ENCODE data around the gene SEPTIN3.
"Not testable (repeated sequence)": the region's sequence is repeated elsewhere in the genome, so short reads cannot be mapped to it uniquely, and the experiment has no call there.

The SEPTIN3 gene

GRCh38 chr22:41940832-41941765 lies 28.1 kb upstream of the SEPTIN3 start:
- DNase-seq: peak; percentile 42 to 50

DNA sequence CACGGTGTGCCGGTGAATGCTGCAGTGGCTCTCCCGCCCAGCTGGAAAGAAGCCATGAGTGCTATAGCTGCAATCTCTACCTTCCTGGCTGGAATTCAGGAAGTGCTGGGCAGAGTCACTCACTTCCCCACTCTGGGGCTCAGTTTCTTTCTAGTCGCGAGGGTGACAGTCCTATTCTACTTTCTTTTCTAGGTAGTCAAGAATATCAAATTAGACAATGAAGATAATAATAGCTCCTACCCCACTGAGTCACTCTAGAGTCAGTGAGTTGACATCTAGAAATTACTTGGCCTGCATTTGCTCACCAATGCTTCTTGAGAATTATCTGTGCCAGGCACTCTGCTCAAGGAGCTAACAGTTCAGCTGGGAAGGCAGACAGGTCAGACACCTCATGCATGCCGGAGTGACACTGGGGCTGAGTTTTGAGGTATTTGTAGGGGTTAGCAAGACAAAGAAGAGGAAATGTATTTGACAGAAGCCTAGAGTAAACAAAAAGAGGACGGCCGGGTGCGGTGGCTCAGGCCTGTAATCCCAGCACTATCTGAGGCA lies 25.5 kb upstream of the SEPTIN3 start:
- peak in 1 of 2 experiments; percentile 11 for DNase-seq

DNA sequence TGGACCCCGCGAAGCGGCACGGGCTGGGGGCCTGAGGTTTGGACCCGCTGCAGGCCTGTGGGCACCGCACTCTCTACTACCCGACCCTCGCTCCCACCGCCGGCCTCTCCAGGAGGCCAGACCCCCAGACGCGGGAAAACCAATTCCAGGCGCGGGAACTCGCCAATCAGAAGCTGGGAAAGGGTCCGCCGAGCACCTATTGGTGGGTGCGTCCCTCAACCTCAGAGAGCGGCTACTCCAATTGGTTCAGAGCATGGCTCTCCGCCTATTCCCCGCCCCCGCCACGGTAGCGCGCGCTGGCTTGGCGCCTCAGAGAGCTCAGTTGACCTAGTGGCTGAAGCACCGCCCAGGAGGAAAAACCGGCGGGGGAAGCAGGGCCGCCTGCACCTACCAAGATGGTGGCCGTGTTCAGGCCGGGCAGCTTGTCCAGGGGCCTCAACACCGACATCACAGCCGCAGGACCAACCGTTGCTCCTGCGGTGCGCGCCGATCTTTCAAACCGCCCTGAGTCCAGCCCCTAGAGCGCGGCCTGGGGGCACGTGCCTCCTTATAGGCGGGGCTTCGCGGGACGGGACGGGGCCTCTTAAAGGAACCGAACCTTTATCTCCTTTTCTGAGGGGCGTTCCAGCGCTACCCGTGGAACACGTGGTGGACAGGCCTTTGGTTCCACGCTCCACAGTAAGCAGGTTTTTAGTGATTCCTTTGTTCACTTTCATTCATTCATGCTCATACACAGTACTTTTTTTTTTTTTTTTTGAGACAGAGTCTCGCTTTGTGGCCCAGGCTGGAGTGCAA lies 22.4 kb upstream of the SEPTIN3 start, which contains the start of gene CENPM:
TSS of gene CENPM (minus strand) at position 524 of the 795 bp plus-strand sequence. CDS start at position 448, 76 bp downstream.
- DNase-seq: peak; percentile 90 to 94

- no peak for DNase-seq
These were observed 21.7 kb upstream of the SEPTIN3 start for GRCh38 chr22:41947424-41948080.

- no peak for DNase-seq
These were observed 21.1 kb upstream of the SEPTIN3 start for GRCh38 chr22:41948142-41948541.

GRCh38 chr22:41948928-41949296 lies 20.3 kb upstream of the SEPTIN3 start:
- DNase-seq: not testable (repeated sequence)

- no peak for DNase-seq
These were observed 19.8 kb upstream of the SEPTIN3 start for GRCh38 chr22:41949297-41949965.

DNA sequence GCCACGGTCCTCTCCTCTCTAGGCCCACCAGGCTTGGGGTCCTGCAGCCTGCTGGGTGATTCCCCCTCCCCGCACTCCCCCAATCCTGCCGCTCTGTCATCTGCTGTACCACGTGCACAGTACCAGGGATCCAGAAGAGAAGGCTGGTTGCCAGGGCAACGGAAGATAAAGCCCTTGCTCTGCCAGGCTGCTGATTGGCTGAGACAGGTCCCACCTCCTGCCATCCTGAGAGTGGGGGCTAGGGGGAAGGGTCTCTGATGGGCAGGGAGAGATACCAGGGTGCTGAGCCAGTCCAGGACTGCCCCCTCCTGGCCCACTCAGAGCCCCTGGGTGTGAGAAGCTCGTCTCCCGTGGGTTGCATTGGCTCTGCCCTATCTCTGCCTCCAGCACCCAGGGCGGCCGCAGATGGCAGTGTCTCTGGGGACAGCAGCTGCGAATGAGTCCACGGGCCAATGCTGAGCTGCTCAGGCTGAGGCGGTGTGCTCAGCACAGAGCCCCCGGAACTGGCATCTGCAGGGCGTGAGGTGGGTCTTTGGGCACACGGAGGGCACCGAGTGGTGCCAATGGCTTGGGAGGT lies 17.3 kb upstream of the SEPTIN3 start, which contains the start of gene SMIM45:
TSS of gene SMIM45 (plus strand) at position 253 of the 577 bp plus-strand sequence.
- peak in 1 of 2 experiments; percentile 16 for DNase-seq

DNA sequence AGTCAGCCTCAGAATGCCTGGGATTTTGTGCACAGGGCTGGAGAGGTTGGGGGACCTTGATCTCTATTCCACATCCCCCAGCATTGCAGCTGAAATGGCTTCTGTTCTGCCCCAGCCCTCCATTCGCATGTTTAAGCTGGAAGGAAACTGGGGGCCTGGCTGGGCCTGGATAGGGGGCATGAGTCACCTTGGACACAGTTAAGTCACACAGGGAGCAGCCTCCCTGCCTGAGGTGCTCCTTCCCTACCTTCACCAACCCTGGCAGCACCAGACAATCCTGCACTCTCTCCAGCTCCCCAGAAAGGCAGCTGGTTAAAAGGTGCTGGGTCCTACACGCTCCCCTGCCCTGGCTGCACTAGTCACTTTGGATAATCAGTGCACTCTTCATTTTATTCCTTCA lies 16.5 kb upstream of the SEPTIN3 start:
- no peak for DNase-seq

GRCh38 chr22:41957941-41958556 lies 11.2 kb upstream of the SEPTIN3 start:
- no peak for DNase-seq

DNA sequence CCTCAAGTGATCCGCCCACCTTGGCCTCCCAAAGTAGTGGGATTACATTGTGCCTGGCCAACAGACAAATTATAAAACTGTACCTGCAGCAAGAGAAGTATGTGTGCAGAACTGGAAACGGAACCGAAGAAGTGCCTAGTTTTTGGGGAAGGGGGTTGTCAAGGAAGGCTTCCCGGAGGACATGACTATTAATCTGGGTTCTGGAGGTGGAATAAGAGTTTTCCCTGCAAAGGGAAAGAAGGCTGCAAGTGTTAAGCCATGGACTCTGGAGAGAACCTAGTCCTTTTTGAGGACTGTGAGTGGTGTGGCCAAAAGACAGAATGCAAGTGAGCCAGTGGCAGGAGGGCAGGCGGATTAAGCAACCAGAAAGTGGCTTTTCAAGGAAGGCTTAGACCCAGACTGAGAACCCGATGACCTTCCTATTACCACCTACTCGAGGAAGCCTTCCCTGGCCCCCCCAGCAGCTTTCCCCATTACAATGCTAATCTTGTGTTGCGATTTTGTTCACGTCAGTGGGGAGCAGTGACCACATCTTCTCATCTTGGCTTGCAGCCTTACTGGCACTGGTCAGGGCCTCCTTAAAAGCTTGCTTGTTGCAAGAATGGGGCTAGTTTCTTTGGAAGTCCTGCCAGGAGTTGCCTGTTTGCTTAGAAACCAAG lies 5.7 kb upstream of the SEPTIN3 start:
- DNase-seq: no peak

DNA sequence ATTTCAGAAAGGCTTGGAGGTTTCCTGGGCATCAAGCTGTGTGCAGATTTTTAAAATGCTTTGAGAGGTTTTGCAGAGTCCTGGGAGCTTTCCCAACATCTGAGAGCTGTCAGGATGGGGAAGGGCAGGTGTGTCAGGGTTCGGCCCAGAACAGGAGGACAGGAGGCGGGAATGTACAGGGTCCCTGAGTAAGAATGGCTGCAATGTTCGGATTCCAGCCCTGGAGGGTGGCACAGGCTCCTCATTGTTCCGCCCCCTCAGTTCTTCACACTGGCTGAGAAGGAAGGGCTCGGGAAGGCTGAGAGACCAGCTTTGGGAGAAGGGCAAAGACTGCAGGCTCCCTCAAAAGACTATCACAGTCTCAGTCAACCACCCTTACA lies 5.1 kb upstream of the SEPTIN3 start:
- no peak for DNase-seq

GRCh38 chr22:41966225-41966606 lies 3.0 kb upstream of the SEPTIN3 start:
- no peak for DNase-seq

DNA sequence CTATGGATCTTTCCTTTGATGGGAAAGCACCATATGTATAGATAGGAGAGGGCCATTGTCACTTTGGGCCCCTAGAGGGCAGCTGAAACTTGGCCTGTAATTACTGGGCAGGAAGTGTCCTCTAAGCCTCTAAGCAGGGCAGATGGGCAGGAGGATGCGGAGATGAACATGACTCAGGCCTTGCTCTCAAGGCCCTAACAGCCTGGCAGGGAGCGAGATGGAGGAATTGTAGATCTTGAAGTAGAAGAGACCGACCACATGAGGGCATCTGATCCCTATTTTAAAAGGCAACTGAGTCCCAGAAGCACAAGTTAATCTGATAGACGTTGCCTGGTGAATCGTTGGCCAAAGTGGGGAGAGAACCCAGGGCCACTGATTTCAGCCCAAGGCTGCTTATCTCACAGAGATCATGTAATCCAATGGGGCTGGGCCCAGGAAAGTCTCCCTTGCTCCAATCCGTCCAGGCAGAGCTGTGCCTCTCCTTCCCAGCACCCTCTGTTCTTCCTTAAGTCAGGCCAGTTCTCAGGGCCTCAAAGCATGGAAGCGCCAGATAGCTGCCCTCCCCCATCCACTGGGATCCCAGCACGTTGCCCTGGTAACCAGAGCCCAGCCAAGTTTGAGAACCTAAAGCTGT lies 2.5 kb upstream of the SEPTIN3 start:
- peak in 1 of 2 experiments; percentile 14 for DNase-seq

GRCh38 chr22:41968601-41969000 lies 642 bp upstream of the SEPTIN3 start:
- DNase-seq: peak in 1 of 2 experiments; percentile 29

GRCh38 chr22:41970601-41971000 lies 1.4 kb downstream of the SEPTIN3 start:
- DNase-seq: no peak

GRCh38 chr22:41971431-41971830 lies 2.2 kb downstream of the SEPTIN3 start:
- no peak for DNase-seq

GRCh38 chr22:41974691-41975290 lies 5.5 kb downstream of the SEPTIN3 start:
- DNase-seq: no peak

GRCh38 chr22:41975299-41976069 lies 6.2 kb downstream of the SEPTIN3 start:
- DNase-seq: no peak
